Stimulated activated CD8-positive, alpha-beta memory T cell treated with anti-CD3 and anti-CD28 coated beads, Interleukin-12 subunit alpha, Interleukin-12 subunit beta, amount 100 ng/mL, for 24 hours (primary cell): ENCODE measurements around the gene GABRD.

ENCODE experiments used
- DNase-seq: peaks from one replicate; pipeline ENCODE4 v3.0.0-alpha.2; 2020; ENCODE audit errors: extremely low read depth

GABRD gene

GRCh38 chr1:2076826-2077225 lies 57.7 kb downstream of the GABRD start:
- no peak for DNase-seq

GRCh38 chr1:2078170-2078569 lies 59.0 kb downstream of the GABRD start:
- DNase-seq, result no peak

- DNase-seq, result no peak
Measured at GRCh38 chr1:2079396-2080085, 60.4 kb downstream of the GABRD start.

GRCh38 chr1:2080140-2080539 lies 61.0 kb downstream of the GABRD start:
- DNase-seq, result no peak
